Adrenal gland (tissue), 5 donors: ENCODE results near the gene ATF6.

Experiments used
- CTCF ChIP-seq, 6 experiments: fragments of 450-650 bp in 4 of 6; fragments of 200-600 bp in 2 of 6; sonication (generic) in 1 of 6; IDR thresholded peaks; 1 replicate in 5 of 6; 2 replicates in 1 of 6; pipeline versions ENCODE4 v1.5.1 to v1.8.0; 2016 to 2021; ENCODE audit warnings: antibody characterized with exemption in 6 of 6, mild to moderate bottlenecking in 2 of 6, moderate library complexity in 1 of 6
- POLR2A ChIP-seq, 2 donors: fragments of 450-650 bp; IDR thresholded peaks; one replicate each; pipeline ENCODE4 v1.6.1; 2017; ENCODE audit warnings: antibody characterized with exemption in 2 of 2, mild to moderate bottlenecking in 2 of 2, moderate library complexity in 1 of 2
- donor health status: DM: no; HTN: no; CAD: no.

GRCh38 chr1:162013289-162013688 is 247.2 kb downstream of the ATF6 start:
- TF ChIP-seq CTCF (IDR thresholded peaks at IDR 0.05) (no peak), POLR2A (IDR thresholded peaks at IDR 0.05) (no peak)
